Activated CD4-positive, CD25-positive, alpha-beta regulatory T cell treated with anti-CD3 and anti-CD28 coated beads, Interleukin-2, amount 50 U/mL, for 16 hours (primary cell): ENCODE data around the gene HOXB8.

Experiments used
- DNase-seq: peaks from one replicate; pipeline ENCODE4 v3.0.0-alpha.2; 2020; ENCODE audit warnings: low read depth, low spot score

The HOXB8 gene

GRCh38 chr17:48637323-48638260 is 22.5 kb upstream of the HOXB8 start:
- no peak for DNase-seq

- DNase-seq: peak; percentile 32
These were observed 21.3 kb upstream of the HOXB8 start for GRCh38 chr17:48636177-48637018.

- no peak for DNase-seq
These were observed 19.6 kb upstream of the HOXB8 start for GRCh38 chr17:48634493-48635208.

- DNase-seq: no peak
These were observed 18.2 kb upstream of the HOXB8 start for GRCh38 chr17:48633266-48633677.

GRCh38 chr17:48632579-48633265 is 17.6 kb upstream of the HOXB8 start:
- no peak for DNase-seq

GRCh38 chr17:48631693-48632578 is 16.8 kb upstream of the HOXB8 start:
- no peak for DNase-seq

- DNase-seq: no peak
These were observed 16.0 kb upstream of the HOXB8 start for GRCh38 chr17:48630925-48631692.

GRCh38 chr17:48630009-48630924 is 15.2 kb upstream of the HOXB8 start:
- DNase-seq: no peak

GRCh38 chr17:48629411-48629759 is 14.3 kb upstream of the HOXB8 start:
- no peak for DNase-seq

GRCh38 chr17:48628649-48629410 is 13.7 kb upstream of the HOXB8 start:
- no peak for DNase-seq

GRCh38 chr17:48627623-48628521 is 12.8 kb upstream of the HOXB8 start:
- DNase-seq: no peak

- DNase-seq: no peak
These were observed 12.1 kb upstream of the HOXB8 start for GRCh38 chr17:48627118-48627597.

GRCh38 chr17:48626245-48627117 is 11.4 kb upstream of the HOXB8 start, which contains the start of gene HOXB9:
HOXB9 (minus strand) TSS chr17:48626358; CDS start chr17:48626269, 89 bp downstream.
- DNase-seq: no peak

- DNase-seq: no peak
These were observed 10.6 kb upstream of the HOXB8 start for GRCh38 chr17:48625495-48626244.
